ENCODE results near the gene OPA1. TPM values are rescaled to one million over a fixed set of nuclear protein-coding genes. Genes with fewer than 3 reads are reported as not detected.

Gene OPA1
- total and polyA plus RNA-seq, 2 of the 8 experiments (the other 6 are each of a cell fraction or from before 2014, with no cell fraction given) = 20.3 to 109 TPM

DNA sequence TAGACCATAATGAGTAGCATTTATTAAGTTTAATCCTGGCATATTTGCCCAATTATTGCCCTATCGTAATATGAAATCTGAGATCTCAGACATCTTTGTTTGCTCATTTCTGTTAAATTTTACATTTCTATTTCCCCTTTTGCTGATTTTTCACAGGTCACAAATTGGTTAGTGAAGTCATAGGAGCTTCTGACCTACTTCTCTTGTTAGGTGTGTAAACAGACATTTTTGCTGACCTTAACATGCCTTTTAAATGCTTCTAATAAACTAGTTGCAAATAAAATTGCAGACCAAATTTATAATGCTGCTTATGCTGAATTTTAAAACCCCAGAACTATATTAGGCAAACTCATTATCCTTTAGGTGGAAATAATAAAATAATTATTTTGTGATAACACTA lies 24.6 kb downstream of the OPA1 start:
- no peaks in the 10 kb centered on the region for H4K20me1 ChIP-seq (replicated peaks in 1 of 2; ENCODE audit: control insufficient read depth in 1 of 2, insufficient read depth in 2 of 2, low read length in 2 of 2)
- TF ChIP-seq SIN3A (conservative IDR thresholded peaks at IDR 0.05 in 1 of 2, IDR thresholded peaks at IDR 0.05 in 1 of 2; ENCODE audit: low read depth in 1 of 2, low read length in 2 of 2) (no peak), KDM5A (IDR thresholded peaks at IDR 0.05; ENCODE audit: low read length) (no peak), TEAD4 (IDR thresholded peaks at IDR 0.05; ENCODE audit: low read depth, low read length) (no peak), NANOG (IDR thresholded peaks at IDR 0.05; ENCODE audit: insufficient read depth, low read depth, low read length, poor library complexity, severe bottlenecking) (no peak), ZNF274 (IDR thresholded peaks at IDR 0.05; ENCODE audit: borderline replicate concordance, extremely low read depth, low read length) (no peak), SP4 (IDR thresholded peaks at IDR 0.05; ENCODE audit: low read length) (no peak), CBX8 (IDR thresholded peaks at IDR 0.05; ENCODE audit: borderline replicate concordance, low read depth, low read length) (no peak), RAD21 (IDR thresholded peaks at IDR 0.05 in 1 of 2, conservative IDR thresholded peaks at IDR 0.05 in 1 of 2; ENCODE audit: low read depth in 2 of 2, low read length in 2 of 2) (no peak)
- TF ChIP-seq, protein P1, sequence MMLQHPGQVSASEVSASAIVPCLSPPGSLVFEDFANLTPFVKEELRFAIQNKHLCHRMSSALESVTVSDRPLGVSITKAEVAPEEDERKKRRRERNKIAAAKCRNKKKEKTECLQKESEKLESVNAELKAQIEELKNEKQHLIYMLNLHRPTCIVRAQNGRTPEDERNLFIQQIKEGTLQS (IDR thresholded peaks at IDR 0.05; ENCODE audit: insufficient read depth, low read depth, low read length) = no peak
- TF ChIP-seq, protein P2, sequence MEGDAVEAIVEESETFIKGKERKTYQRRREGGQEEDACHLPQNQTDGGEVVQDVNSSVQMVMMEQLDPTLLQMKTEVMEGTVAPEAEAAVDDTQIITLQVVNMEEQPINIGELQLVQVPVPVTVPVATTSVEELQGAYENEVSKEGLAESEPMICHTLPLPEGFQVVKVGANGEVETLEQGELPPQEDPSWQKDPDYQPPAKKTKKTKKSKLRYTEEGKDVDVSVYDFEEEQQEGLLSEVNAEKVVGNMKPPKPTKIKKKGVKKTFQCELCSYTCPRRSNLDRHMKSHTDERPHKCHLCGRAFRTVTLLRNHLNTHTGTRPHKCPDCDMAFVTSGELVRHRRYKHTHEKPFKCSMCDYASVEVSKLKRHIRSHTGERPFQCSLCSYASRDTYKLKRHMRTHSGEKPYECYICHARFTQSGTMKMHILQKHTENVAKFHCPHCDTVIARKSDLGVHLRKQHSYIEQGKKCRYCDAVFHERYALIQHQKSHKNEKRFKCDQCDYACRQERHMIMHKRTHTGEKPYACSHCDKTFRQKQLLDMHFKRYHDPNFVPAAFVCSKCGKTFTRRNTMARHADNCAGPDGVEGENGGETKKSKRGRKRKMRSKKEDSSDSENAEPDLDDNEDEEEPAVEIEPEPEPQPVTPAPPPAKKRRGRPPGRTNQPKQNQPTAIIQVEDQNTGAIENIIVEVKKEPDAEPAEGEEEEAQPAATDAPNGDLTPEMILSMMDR (IDR thresholded peaks at IDR 0.05; ENCODE audit: control extremely low read depth in 1 of 3, insufficient read depth in 1 of 3, low read depth in 1 of 3, low read length in 3 of 3) = no peak

More for the DNA sequence above, 24.6 kb downstream of the OPA1 start:
- DNase-seq (ENCODE audit: low read depth in 1 of 2, low spot score in 2 of 2) (no peak), FAIRE-seq (no peak)
- Histone ChIP-seq H3K27ac (ENCODE audit: low read depth, low read length) (no peak overlapping the region), H2AK5ac (ENCODE audit: low read depth, low read length) (no peak overlapping the region), H3K4ac (replicated peaks; ENCODE audit: insufficient read length, low read depth, low read length) (no peak overlapping the region), H3K23ac (ENCODE audit: insufficient read length) (no peak overlapping the region), H2AFZ (ENCODE audit: low read length) (no peak overlapping the region), H3K23me2 (ENCODE audit: low read depth, low read length) (no peaks in the 10 kb centered on the region), H3K79me1 (ENCODE audit: low read depth, low read length) (no peaks in the 10 kb centered on the region; the same call in 1 of the 2 replicates), H3K18ac (ENCODE audit: extremely low read depth, low read length) (no peak overlapping the region), H4K91ac (replicated peaks; ENCODE audit: insufficient read length, low read length) (no peak overlapping the region), H3K56ac (replicated peaks; ENCODE audit: insufficient read length, low read depth, low read length) (no peak overlapping the region), H3K79me2 (ENCODE audit: control insufficient read depth in 1 of 2, insufficient read depth in 2 of 2, low read length in 2 of 2) (peaks cover 0 to 27% of the 10 kb centered on the region in 2 experiments; a peak in 3 of 4 replicates), H4K5ac (ENCODE audit: insufficient read length, low read depth, low read length) (no peak overlapping the region), H3K27me3 (replicated peaks in 1 of 4; ENCODE audit: control insufficient read depth in 3 of 4, extremely low read depth in 1 of 4, insufficient read depth in 3 of 4, low read length in 3 of 4) (no peaks in the 10 kb centered on the region), H2BK20ac (ENCODE audit: low read length) (no peak overlapping the region), H2BK5ac (ENCODE audit: low read depth, low read length) (no peak overlapping the region), H3K9ac (replicated peaks in 1 of 4; ENCODE audit: extremely low read depth in 1 of 4, low read depth in 3 of 4, low read length in 3 of 4) (no peak overlapping the region), H3K4me1 (replicated peaks in 1 of 4; ENCODE audit: control insufficient read depth in 3 of 4, insufficient read depth in 4 of 4, low read length in 3 of 4) (no peaks in the 10 kb centered on the region), H4K8ac (ENCODE audit: extremely low read depth, insufficient read depth, low read length) (no peak overlapping the region), H3K36me3 (ENCODE audit: control insufficient read depth in 2 of 4, insufficient read depth in 4 of 4, low read length in 3 of 4) (peaks cover 0 to 61% (median 17%) of the 10 kb centered on the region in 4 experiments; a peak in 6 of 8 replicates), H3K4me2 (ENCODE audit: insufficient read depth in 1 of 2, low read depth in 2 of 2, low read length in 2 of 2) (no peak overlapping the region), H3K14ac (ENCODE audit: insufficient read length) (no peak overlapping the region), H3K4me3 (ENCODE audit: extremely low read depth in 1 of 4, insufficient read depth in 2 of 4, low read depth in 3 of 4, low read length in 4 of 4) (no peak overlapping the region), H2BK12ac (ENCODE audit: low read depth, low read length) (no peak overlapping the region), H2BK120ac (replicated peaks; ENCODE audit: low read depth, low read length) (no peak overlapping the region), H2BK15ac (ENCODE audit: low read length) (no peak overlapping the region), H3K9me3 (ENCODE audit: insufficient read depth in 2 of 2, low read depth in 1 of 2, low read length in 1 of 2) (0 out of 4 replicates have a peak, but pooled peaks cover 0 to 2% of the 10 kb centered on the region in 2 experiments)
- ChIA-PET POLR2A (ENCODE audit: partially characterized antibody) (no interaction called here), CTCF (ENCODE audit: partially characterized antibody) (interaction anchor here (1.5 kb wide), 1 partner anchor 87 kb away, joined by 4 read pairs; no protein-coding TSS in a partner anchor)
- 86% methylated on average over 1 of the region's 1 CpG; no CpG with 5 or more reads in 1 of the 2 experiments for WGBS, 2 experiments (ENCODE audit: extremely low coverage in 1 of 2, insufficient coverage in 1 of 2, insufficient read length in 1 of 2, insufficient replicate concordance in 2 of 2, low coverage in 1 of 2, low lambda C conversion rate in 2 of 2, missing lambda C conversion rate in 1 of 2)

Data from H1 (cell line).